Endothelial cell of umbilical vein (primary cell): ENCODE results near the gene GPR150. TPM values are rescaled to one million over a fixed set of nuclear protein-coding genes. Genes with fewer than 3 reads are reported as not detected.

Experiments used
- BruUV-seq: library from RNA; stranded (reverse); fragments of 400-500 nt; replicated peaks from 2 replicates; lab custom pipeline; 2021; lab: Mats Ljungman, UMichigan
- CTCF ChIA-PET: fragments of 300-600, 350-600 bp; sonication (Branson Sonifier 250); formaldehyde crosslinking; loops from one replicate; lab custom pipeline; 2021; ENCODE audit warnings: antibody characterized with exemption, inconsistent platforms; lab: Charles Lee
- POLR2A ChIA-PET: fragments of 300-600, 350-600 bp; sonication (Branson Sonifier 250); formaldehyde crosslinking; loops from one replicate; lab custom pipeline; 2021; ENCODE audit warnings: antibody characterized with exemption, inconsistent platforms; lab: Charles Lee
- DNase-seq: peaks from one replicate; pipeline ENCODE4 v3.0.0-alpha.2; 2011; ENCODE audit warnings: low read depth, low spot score
- FAIRE-seq: peaks from 2 replicates; lab custom pipeline; 2011; peaks lifted over from hg19 to GRCh38; lab: Jason Lieb, UNC
- H2AFZ ChIP-seq: 2 replicates; pipeline ENCODE4 v1.6.0; 2012; ENCODE audit warnings: low read depth, low read length, control low read depth, inconsistent platforms
- H3K27ac ChIP-seq: 2 replicates; pipeline ENCODE4 v1.5.1; 2011; ENCODE audit warnings: low read depth, mild to moderate bottlenecking, control low read depth, low read length, moderate library complexity; ENCODE audit not compliant: insufficient read depth
- H3K27me3 ChIP-seq, 2 experiments: 2 replicates each; pipeline versions ENCODE4 v1.6.0 to v1.6.1; 2011; ENCODE audit warnings: low read length in 2 of 2, mixed read lengths in 1 of 2; ENCODE audit not compliant: control insufficient read depth in 2 of 2, insufficient read depth in 2 of 2
- H3K36me3 ChIP-seq, 2 experiments: 2 replicates in 1 of 2; 3 replicates in 1 of 2; pipeline ENCODE4 v1.5.1; 2011; ENCODE audit warnings: low read length in 2 of 2, mild to moderate bottlenecking in 1 of 2, moderate library complexity in 1 of 2; ENCODE audit not compliant: control insufficient read depth in 2 of 2, insufficient read depth in 2 of 2; ENCODE audit errors: extremely low read depth in 1 of 2
- H3K4me1 ChIP-seq: 3 replicates; pipeline ENCODE4 v1.5.1; 2011; ENCODE audit warnings: mild to moderate bottlenecking, low read length; ENCODE audit not compliant: control insufficient read depth, insufficient read depth; ENCODE audit errors: extremely low read depth
- H3K4me2 ChIP-seq: 2 replicates; pipeline ENCODE4 v1.6.1; 2011; ENCODE audit warnings: low read length, control low read depth, mixed read lengths; ENCODE audit not compliant: insufficient read depth
- H3K4me3 ChIP-seq, 3 experiments: fragments of 200-600 bp in 1 of 3; sonication (generic), shearing (Covaris generic) in 1 of 3; replicated peaks in 1 of 3; 2 replicates each; pipeline ENCODE4 v1.5.1; 2011 to 2016; ENCODE audit warnings: control low read depth in 3 of 3, low read length in 3 of 3, mild to moderate bottlenecking in 2 of 3, inconsistent platforms in 1 of 3, low read depth in 1 of 3, moderate library complexity in 1 of 3; ENCODE audit not compliant: insufficient read depth in 1 of 3
- H3K79me2 ChIP-seq: 2 replicates; pipeline ENCODE4 v1.6.0; 2012; ENCODE audit warnings: low read length, inconsistent platforms; ENCODE audit not compliant: control insufficient read depth, insufficient read depth
- H3K9ac ChIP-seq: replicated peaks from 2 replicates; pipeline ENCODE3; 2011; ENCODE audit warnings: low read length, control low read depth; ENCODE audit not compliant: insufficient read depth; ENCODE audit errors: extremely low read depth
- H3K9me1 ChIP-seq: replicated peaks from 3 replicates; pipeline ENCODE4 v1.6.0; 2011; ENCODE audit warnings: mild to moderate bottlenecking, low read length; ENCODE audit not compliant: control insufficient read depth, insufficient read depth; ENCODE audit errors: extremely low read depth
- H3K9me3 ChIP-seq: replicated peaks from 2 replicates; pipeline ENCODE4 v1.5.1; 2012; ENCODE audit warnings: low read length, inconsistent platforms; ENCODE audit not compliant: control insufficient read depth, insufficient read depth
- H4K20me1 ChIP-seq: replicated peaks from 2 replicates; pipeline ENCODE3; 2011; ENCODE audit warnings: mild to moderate bottlenecking, low read length; ENCODE audit not compliant: control insufficient read depth, insufficient read depth; ENCODE audit errors: extremely low read depth
- CTCF ChIP-seq, 2 donors: IDR thresholded peaks; 1 replicate in 1 of 2; 2 replicates in 1 of 2; pipeline ENCODE4 v1.5.1; 2011; ENCODE audit warnings: low read length in 2 of 2, mild to moderate bottlenecking in 2 of 2, moderate library complexity in 2 of 2, control low read depth in 1 of 2, inconsistent platforms in 1 of 2, low read depth in 1 of 2; ENCODE audit not compliant: insufficient read depth in 1 of 2; ENCODE audit errors: extremely low read depth in 1 of 2
- EZH2 ChIP-seq: IDR thresholded peaks from 2 replicates; pipeline ENCODE4 v1.6.1; 2012; ENCODE audit warnings: borderline replicate concordance, low read depth, mild to moderate bottlenecking, moderate library complexity, low read length, inconsistent platforms; ENCODE audit not compliant: severe bottlenecking
- FOS ChIP-seq: IDR thresholded peaks from 2 replicates; pipeline ENCODE4 v1.6.1; 2011; ENCODE audit warnings: mild to moderate bottlenecking, low read length, moderate library complexity, borderline replicate concordance; ENCODE audit not compliant: insufficient read depth
- GATA2 ChIP-seq: IDR thresholded peaks from 2 replicates; pipeline ENCODE4 v1.7.0; 2011; ENCODE audit warnings: low read depth, mild to moderate bottlenecking, moderate library complexity, mixed read lengths, low read length; ENCODE audit not compliant: insufficient read length, insufficient read depth
- JUN ChIP-seq: IDR thresholded peaks from 2 replicates; pipeline ENCODE4 v1.6.1; 2011; ENCODE audit warnings: borderline replicate concordance, low read depth; ENCODE audit not compliant: insufficient read length, insufficient read depth
- MAX ChIP-seq: IDR thresholded peaks from 2 replicates; pipeline ENCODE4 v1.6.1; 2011; ENCODE audit not compliant: insufficient read depth, insufficient read length
- MYC ChIP-seq: IDR thresholded peaks from one replicate; pipeline ENCODE4 v1.6.1; 2011; ENCODE audit warnings: mild to moderate bottlenecking, low read depth, low read length
- POLR2A ChIP-seq: IDR thresholded peaks from 2 replicates; pipeline ENCODE4 v1.6.1; 2012; ENCODE audit warnings: low read depth, mild to moderate bottlenecking, control low read depth, low read length
- POLR2AphosphoS5 ChIP-seq: IDR thresholded peaks from 2 replicates; pipeline ENCODE4 v1.6.1; 2012; ENCODE audit warnings: low read depth, mild to moderate bottlenecking, control low read depth, low read length, moderate library complexity; ENCODE audit not compliant: insufficient read depth
- dilution Hi-C: fragments of 300-500 bp; cut with MboI; formaldehyde crosslinking; loops from one replicate; pipeline ENCODE4 v1.15.0; 2019; ENCODE audit warnings: low sequenced_read_pairs; ENCODE audit not compliant: extremely low pct_ligation_motif_present
- intact Hi-C: fragments of 100-400 bp; cut with micrococcal nuclease; formaldehyde crosslinking; loops from one replicate; pipeline ENCODE4 v1.10.0; 2022
- polyA plus RNA-seq, 4 experiments: library from polyadenylated mRNA; depleted of rRNA in 3 of 4; stranded (reverse) in 3 of 4; unstranded in 1 of 4; fragments of >200 nt; gene quantifications; 2 replicates each; pipeline versions ENCODE4 v1.2.1 to v1.2.3, GENCODE V29; 2011 to 2012; ENCODE audit warnings: missing spikeins in 1 of 4
- total RNA-seq: library from RNA; stranded (reverse); gene quantifications from 2 replicates; pipeline ENCODE4 v1.2.3, GENCODE V29; 2021

GPR150 gene
- total and polyA plus RNA-seq, 2 donors (not counting 3 experiments of a cell fraction or from before 2014, with no cell fraction given): 0.28 to 0.31 TPM

- FAIRE-seq (no peak), DNase-seq (no peak)
- Histone ChIP-seq H3K9me3 (no peaks in the 10 kb centered on the region), H4K20me1 (no peaks in the 10 kb centered on the region), H3K4me1 (peaks cover 23% of the 10 kb centered on the region), H2AFZ (no peak overlapping the region), H3K27ac (no peak overlapping the region), H3K4me2 (no peak overlapping the region), H3K36me3 (no peaks in the 10 kb centered on the region), H3K79me2 (no peaks in the 10 kb centered on the region), H3K9ac (no peak overlapping the region), H3K27me3 (no peaks in the 10 kb centered on the region), H3K4me3 (no peak overlapping the region), H3K9me1 (no peaks in the 10 kb centered on the region)
- intact Hi-C loops: no loop called here
- POLR2A ChIA-PET: interaction anchor here (1.4 kb wide), 1 partner anchor 64 kb away, joined by 4 read pairs; the partner anchor contains the start of gene RHOBTB3
- dilution Hi-C loops: no loop called here
- CTCF ChIA-PET: interaction anchor here (0.9 to 4.8 kb wide), 5 partner anchors 20 to 179 kb away, joined by 3 to 56 read pairs (median 4); partner anchors contain the start of gene RFESD
- TF ChIP-seq JUN (no peak), GATA2 (no peak), CTCF (IDR thresholded peaks at IDR 0.05; ENCODE audit: extremely low read depth in 1 of 2, insufficient read depth in 1 of 2, low read depth in 1 of 2, low read length in 2 of 2) (no peak), POLR2A (no peak), MYC (no peak), FOS (no peak), POLR2AphosphoS5 (no peak), MAX (no peak), EZH2 (no peak)
- no TSS peak for BruUV-seq
Observed at GRCh38 chr5:95667061-95667618, 47.3 kb downstream of the GPR150 start.
